ENCODE measurements around the gene NFIA. TPM values are rescaled to one million over a fixed set of nuclear protein-coding genes. Genes with fewer than 3 reads are reported as not detected.

Gene NFIA
- total RNA-seq, 1 experiment from 2014 or later: 20.9 TPM

GRCh38 chr1:61455400-61455799, 373.0 kb downstream of the NFIA start:
- no peak for TF ChIP-seq TCF7L2 (IDR thresholded peaks at IDR 0.05; ENCODE audit: low read depth, low read length)
- TF ChIP-seq, protein P1, sequence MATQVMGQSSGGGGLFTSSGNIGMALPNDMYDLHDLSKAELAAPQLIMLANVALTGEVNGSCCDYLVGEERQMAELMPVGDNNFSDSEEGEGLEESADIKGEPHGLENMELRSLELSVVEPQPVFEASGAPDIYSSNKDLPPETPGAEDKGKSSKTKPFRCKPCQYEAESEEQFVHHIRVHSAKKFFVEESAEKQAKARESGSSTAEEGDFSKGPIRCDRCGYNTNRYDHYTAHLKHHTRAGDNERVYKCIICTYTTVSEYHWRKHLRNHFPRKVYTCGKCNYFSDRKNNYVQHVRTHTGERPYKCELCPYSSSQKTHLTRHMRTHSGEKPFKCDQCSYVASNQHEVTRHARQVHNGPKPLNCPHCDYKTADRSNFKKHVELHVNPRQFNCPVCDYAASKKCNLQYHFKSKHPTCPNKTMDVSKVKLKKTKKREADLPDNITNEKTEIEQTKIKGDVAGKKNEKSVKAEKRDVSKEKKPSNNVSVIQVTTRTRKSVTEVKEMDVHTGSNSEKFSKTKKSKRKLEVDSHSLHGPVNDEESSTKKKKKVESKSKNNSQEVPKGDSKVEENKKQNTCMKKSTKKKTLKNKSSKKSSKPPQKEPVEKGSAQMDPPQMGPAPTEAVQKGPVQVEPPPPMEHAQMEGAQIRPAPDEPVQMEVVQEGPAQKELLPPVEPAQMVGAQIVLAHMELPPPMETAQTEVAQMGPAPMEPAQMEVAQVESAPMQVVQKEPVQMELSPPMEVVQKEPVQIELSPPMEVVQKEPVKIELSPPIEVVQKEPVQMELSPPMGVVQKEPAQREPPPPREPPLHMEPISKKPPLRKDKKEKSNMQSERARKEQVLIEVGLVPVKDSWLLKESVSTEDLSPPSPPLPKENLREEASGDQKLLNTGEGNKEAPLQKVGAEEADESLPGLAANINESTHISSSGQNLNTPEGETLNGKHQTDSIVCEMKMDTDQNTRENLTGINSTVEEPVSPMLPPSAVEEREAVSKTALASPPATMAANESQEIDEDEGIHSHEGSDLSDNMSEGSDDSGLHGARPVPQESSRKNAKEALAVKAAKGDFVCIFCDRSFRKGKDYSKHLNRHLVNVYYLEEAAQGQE (IDR thresholded peaks at IDR 0.05; ENCODE audit: insufficient read depth in 1 of 2, low read depth in 2 of 2, low read length in 1 of 2): no peak
- TF ChIP-seq CTCF (IDR thresholded peaks at IDR 0.05): no peak
- TF ChIP-seq POLR2AphosphoS5 (IDR thresholded peaks at IDR 0.05; ENCODE audit: low read depth, low read length): no peak
- no peak for TF ChIP-seq SIN3A (IDR thresholded peaks at IDR 0.05; ENCODE audit: borderline replicate concordance, insufficient read depth, low read depth, low read length)
- Histone ChIP-seq H3K27me3 (ENCODE audit: control insufficient read depth, insufficient read depth, low read length) (no peaks in the 10 kb centered on the region), H3K36me3 (ENCODE audit: control insufficient read depth, insufficient read depth, low read length) (peaks cover 5% of the 10 kb centered on the region; the same call in 1 of the 2 replicates), H3K4me1 (ENCODE audit: control insufficient read depth, insufficient read depth, low read length) (peaks cover 11% of the 10 kb centered on the region), H3K4me3 (ENCODE audit: low read depth in 2 of 2, low read length in 2 of 2) (no peak overlapping the region), H3K9me3 (ENCODE audit: control insufficient read depth, insufficient read depth, low read depth, low read length) (no peaks in the 10 kb centered on the region), H3K27ac (ENCODE audit: low read length) (no peak overlapping the region)
- ChIA-PET POLR2A (no interaction called here), CTCF (no interaction called here)
- in situ Hi-C loops (cut with HindIII; ENCODE audit: low pct_unique_long_range_greater_than_20kb, low sequenced_read_pairs): no loop called here
- BruUV-seq (replicated peaks): no TSS peak
- no peak for ATAC-seq
- intact Hi-C loops (cut with micrococcal nuclease; ENCODE audit: unreplicated experiment): loop anchor here (5.0 to 10.0 kb wide), 2 partner anchors 118 to 401 kb away; no protein-coding TSS in a partner anchor
- DNase-seq (ENCODE audit: low read depth, low spot score): no peak

DNA sequence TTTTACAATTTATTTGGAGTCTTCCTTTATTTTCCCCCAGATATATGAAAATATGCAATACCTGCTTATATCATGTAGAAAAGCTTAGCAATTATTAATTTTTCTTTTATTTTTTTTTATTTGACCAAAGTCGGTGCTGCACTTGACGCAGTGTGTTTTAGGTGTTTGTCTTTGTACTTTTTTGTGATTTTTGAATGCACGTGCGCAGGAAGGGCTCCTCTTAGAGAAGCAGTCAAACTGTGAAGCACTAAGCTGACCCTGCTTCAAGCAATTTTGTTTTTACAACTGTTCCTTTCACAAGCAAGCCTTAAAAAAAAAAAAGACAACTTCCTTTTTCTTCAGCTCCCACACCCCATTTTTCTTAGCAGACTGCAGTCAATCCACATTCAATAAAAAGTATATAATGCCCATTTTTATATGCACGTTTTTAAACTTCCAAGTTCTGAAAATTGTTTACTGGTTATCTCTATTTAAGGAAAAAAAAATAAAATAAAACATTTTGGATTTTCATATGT, 375.2 kb downstream of the NFIA start:
- intact Hi-C loops (cut with micrococcal nuclease; ENCODE audit: unreplicated experiment): loop anchor here (5.0 to 10.0 kb wide), 2 partner anchors 120 to 403 kb away; no protein-coding TSS in a partner anchor
- DNase-seq (ENCODE audit: low read depth, low spot score): no peak
- no peak for ATAC-seq
- no peaks in the 10 kb centered on the region for H3K27me3 ChIP-seq (ENCODE audit: control insufficient read depth, insufficient read depth, low read length)
- H3K4me3 ChIP-seq (ENCODE audit: low read depth in 2 of 2, low read length in 2 of 2): no peak overlapping the region
- in situ Hi-C loops (cut with HindIII; ENCODE audit: low pct_unique_long_range_greater_than_20kb, low sequenced_read_pairs): no loop called here
- H3K27ac ChIP-seq (ENCODE audit: low read length): no peak overlapping the region
- no TSS peak for BruUV-seq (replicated peaks)
- peaks cover 5% of the 10 kb centered on the region; the same call in 1 of the 2 replicates for H3K36me3 ChIP-seq (ENCODE audit: control insufficient read depth, insufficient read depth, low read length)
- H3K4me1 ChIP-seq (ENCODE audit: control insufficient read depth, insufficient read depth, low read length): peaks cover 8% of the 10 kb centered on the region; the same call in 1 of the 2 replicates
- POLR2A ChIA-PET: no interaction called here
- CTCF ChIA-PET: no interaction called here
- no peaks in the 10 kb centered on the region for H3K9me3 ChIP-seq (ENCODE audit: control insufficient read depth, insufficient read depth, low read depth, low read length)
- TF ChIP-seq CTCF (IDR thresholded peaks at IDR 0.05) (no peak), TCF7L2 (IDR thresholded peaks at IDR 0.05; ENCODE audit: low read depth, low read length) (no peak), SIN3A (IDR thresholded peaks at IDR 0.05; ENCODE audit: borderline replicate concordance, insufficient read depth, low read depth, low read length) (no peak), POLR2AphosphoS5 (IDR thresholded peaks at IDR 0.05; ENCODE audit: low read depth, low read length) (no peak)
- TF ChIP-seq, protein P1 (IDR thresholded peaks at IDR 0.05; ENCODE audit: insufficient read depth in 1 of 2, low read depth in 2 of 2, low read length in 1 of 2): no peak

Data from Panc1 (cell line).